K562 (cell line): ENCODE results near the gene SLC37A4. TPM values are rescaled to one million over a fixed set of nuclear protein-coding genes. Genes with fewer than 3 reads are reported as not detected.
A peak's percentile ranks its signal among the peaks of the same experiment; 100 is the strongest.

Experiments
- ARNT ChIP-seq, 2 experiments: fragments of 450-650 bp; IDR thresholded peaks; 2 replicates each; pipeline ENCODE4 v1.6.1; 2016; ENCODE audit warnings: mild to moderate bottlenecking in 1 of 2
- ATF1 ChIP-seq, 2 experiments: fragments of 450-650 bp in 1 of 2; IDR thresholded peaks; 2 replicates each; pipeline ENCODE4 v1.6.1; 2016; ENCODE audit warnings: missing compliant biosample characterization in 1 of 2, missing genetic modification characterization in 1 of 2
- CREB1 ChIP-seq, 2 experiments: sonication (generic) in 1 of 2; formaldehyde crosslinking in 1 of 2; IDR thresholded peaks; 2 replicates each; pipeline versions ENCODE4 v1.6.1 to v1.8.0; 2012 to 2022; ENCODE audit warnings: inconsistent platforms in 1 of 2, mild to moderate bottlenecking in 1 of 2, missing genetic modification reagents in 1 of 2, moderate library complexity in 1 of 2
- CREM ChIP-seq: IDR thresholded peaks from 2 replicates; pipeline ENCODE4 v1.6.1; 2014; ENCODE audit warnings: antibody characterized with exemption, low read depth
- EGR1 ChIP-seq: fragments of 450-650 bp; conservative IDR thresholded peaks from 2 replicates; pipeline ENCODE4 v1.6.1; 2017; ENCODE audit warnings: mild to moderate bottlenecking
- NR2C2 ChIP-seq, 2 experiments: fragments of 200-800 bp in 1 of 2; sonication (Bioruptor generic) in 1 of 2; sonication (generic) in 1 of 2; formaldehyde crosslinking in 1 of 2; IDR thresholded peaks; 2 replicates each; pipeline versions ENCODE4 v1.6.1 to v1.8.0; 2016 to 2022; ENCODE audit warnings: mild to moderate bottlenecking in 1 of 2, missing compliant biosample characterization in 1 of 2, missing genetic modification characterization in 1 of 2, missing genetic modification reagents in 1 of 2
- NUFIP1 ChIP-seq: fragments of 450-650 bp; IDR thresholded peaks from 2 replicates; pipeline ENCODE4 v1.6.1; 2018; ENCODE audit not compliant: partially characterized antibody
- POLR2A ChIP-seq: fragments of 450-650 bp; conservative IDR thresholded peaks from 2 replicates; pipeline ENCODE4 v1.6.1; 2016
- POLR2AphosphoS2 ChIP-seq: IDR thresholded peaks from 2 replicates; pipeline ENCODE4 v1.6.1; 2012; ENCODE audit warnings: low read length, improper control_type of control experiment
- POLR2B ChIP-seq: fragments of 450-650 bp; IDR thresholded peaks from 2 replicates; pipeline ENCODE4 v1.6.1; 2018; ENCODE audit warnings: low read depth; ENCODE audit not compliant: partially characterized antibody
- RBM14 ChIP-seq: fragments of 200-400 bp; formaldehyde crosslinking; IDR thresholded peaks from 2 replicates; pipeline ENCODE4 v1.6.1; 2018; ENCODE audit warnings: low read depth, mild to moderate bottlenecking, low read length, moderate library complexity, borderline replicate concordance; ENCODE audit not compliant: insufficient read depth
- SUPT5H ChIP-seq: fragments of 450-650 bp; IDR thresholded peaks from 2 replicates; pipeline ENCODE4 v1.6.1; 2016
- TBL1XR1 ChIP-seq, 2 experiments: IDR thresholded peaks; 2 replicates each; pipeline ENCODE4 v1.6.1; 2012; ENCODE audit warnings: improper control_type of control experiment in 2 of 2, low read length in 2 of 2, mild to moderate bottlenecking in 1 of 2
- TBP ChIP-seq: optimal IDR thresholded peaks from 2 replicates; pipeline ENCODE3; 2011; ENCODE audit warnings: low read depth, low read length, improper control_type of control experiment
- ZKSCAN3 ChIP-seq: fragments of 250-450 bp; sonication (Bioruptor Pico); IDR thresholded peaks from 2 replicates; pipeline ENCODE4 v1.4.0; 2020
- ZNF212 ChIP-seq: fragments of 450-650 bp; formaldehyde crosslinking; IDR thresholded peaks from 2 replicates; pipeline ENCODE4 v1.4.0; 2020; ENCODE audit warnings: mild to moderate bottlenecking
- ZNF224 ChIP-seq: sonication (generic); formaldehyde crosslinking; IDR thresholded peaks from 2 replicates; pipeline ENCODE4 v1.8.0; 2022; ENCODE audit warnings: mild to moderate bottlenecking, missing genetic modification reagents
- ZNF445 ChIP-seq: fragments of 250-450 bp; sonication (Bioruptor Pico); IDR thresholded peaks from 2 replicates; pipeline ENCODE4 v1.4.0; 2020; ENCODE audit warnings: low read depth, mild to moderate bottlenecking, moderate library complexity
- ZNF507 ChIP-seq: conservative IDR thresholded peaks from 2 replicates; pipeline ENCODE4 v1.6.1; 2017; ENCODE audit warnings: missing genetic modification characterization, missing compliant biosample characterization
- ZNF583 ChIP-seq: fragments of 250-450 bp; sonication (Bioruptor Pico); IDR thresholded peaks from 2 replicates; pipeline ENCODE4 v1.4.0; 2020
- polyA plus RNA-seq, 8 experiments: library from polyadenylated mRNA; depleted of rRNA in 4 of 8; stranded (reverse) in 5 of 8; unstranded in 3 of 8; fragments of >200 nt; fragmentation: Nextera tagmentation in 2 of 8; fragmentation: Illumina TruSeq in 1 of 8; extraction: Ambion mirVana in 2 of 8; extraction: Trizol in 1 of 8; gene quantifications; 2 replicates each; pipeline versions ENCODE4 v1.2.1 to v1.2.3, GENCODE V29; 2011 to 2014; ENCODE audit warnings: inconsistent platforms in 1 of 8, missing spikeins in 1 of 8
- total RNA-seq, 7 experiments: library from RNA; depleted of rRNA in 6 of 7; stranded (reverse); fragments of >200 nt in 6 of 7; fragmentation: Illumina TruSeq in 2 of 7; extraction: Trizol in 2 of 7; gene quantifications; 2 replicates each; pipeline versions ENCODE4 v1.2.1 to v1.2.3, GENCODE V29; 2011 to 2021; ENCODE audit warnings: low replicate concordance in 1 of 7
- TF ChIP-seq, protein P1 (sequence below): sonication (generic); formaldehyde crosslinking; IDR thresholded peaks from 2 replicates; pipeline ENCODE4 v1.8.0; 2022; ENCODE audit warnings: mild to moderate bottlenecking, low read depth, missing genetic modification reagents
- TF ChIP-seq, protein P2 (sequence below): conservative IDR thresholded peaks from 2 replicates; pipeline ENCODE4 v1.6.1; 2011; ENCODE audit warnings: low read depth, mild to moderate bottlenecking, low read length; ENCODE audit not compliant: control insufficient read depth
- TF ChIP-seq, protein P3 (sequence below): fragments of 450-650 bp; IDR thresholded peaks from 2 replicates; pipeline ENCODE4 v1.6.1; 2018; ENCODE audit not compliant: partially characterized antibody

Gene SLC37A4
- total and polyA plus RNA-seq, 9 of the 15 experiments (the other 6 are each of a cell fraction or from before 2014, with no cell fraction given) = 24.7 to 73.9 (median 40.7) TPM

DNA sequence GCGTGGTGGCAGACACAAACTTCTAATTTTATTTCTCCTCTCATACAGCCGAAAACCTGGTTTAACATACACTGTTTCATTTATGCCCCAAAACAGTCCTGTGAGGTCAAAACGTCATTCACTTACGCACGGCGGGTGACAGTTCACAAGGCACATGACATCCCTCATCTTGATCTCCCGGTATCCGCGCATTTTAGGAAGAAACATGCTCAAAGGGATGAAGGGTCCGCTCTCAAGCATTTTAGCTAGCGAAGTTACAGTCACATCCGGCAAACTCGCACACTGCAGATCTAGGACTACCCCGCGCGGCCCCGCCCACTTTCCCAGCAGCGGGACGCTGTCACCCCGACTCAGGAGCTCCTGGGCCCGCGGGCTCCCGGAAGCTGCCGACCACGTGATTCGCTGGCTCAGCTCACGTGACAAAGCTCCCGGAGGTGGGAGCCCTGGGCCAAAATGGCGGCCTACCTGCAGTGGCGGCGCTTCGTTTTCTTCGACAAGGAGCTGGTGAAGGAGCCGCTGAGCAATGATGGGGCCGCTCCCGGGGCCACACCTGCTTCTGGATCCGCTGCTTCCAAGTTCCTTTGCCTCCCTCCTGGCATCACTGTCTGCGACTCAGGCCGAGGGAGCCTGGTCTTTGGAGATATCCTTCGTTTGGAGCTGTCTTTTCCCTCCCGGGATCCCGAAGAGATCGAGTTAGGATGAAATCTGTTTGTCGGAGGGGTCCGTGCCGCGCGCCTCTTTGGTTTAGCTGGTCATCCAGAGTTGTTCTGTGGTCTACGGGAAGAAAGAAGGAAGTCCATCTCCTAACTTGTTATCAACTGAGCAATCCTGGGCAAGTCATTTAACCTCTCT, 36.9 kb upstream of the SLC37A4 start, which contains the start of gene VPS11 (continued):
- TF ChIP-seq, protein P1, sequence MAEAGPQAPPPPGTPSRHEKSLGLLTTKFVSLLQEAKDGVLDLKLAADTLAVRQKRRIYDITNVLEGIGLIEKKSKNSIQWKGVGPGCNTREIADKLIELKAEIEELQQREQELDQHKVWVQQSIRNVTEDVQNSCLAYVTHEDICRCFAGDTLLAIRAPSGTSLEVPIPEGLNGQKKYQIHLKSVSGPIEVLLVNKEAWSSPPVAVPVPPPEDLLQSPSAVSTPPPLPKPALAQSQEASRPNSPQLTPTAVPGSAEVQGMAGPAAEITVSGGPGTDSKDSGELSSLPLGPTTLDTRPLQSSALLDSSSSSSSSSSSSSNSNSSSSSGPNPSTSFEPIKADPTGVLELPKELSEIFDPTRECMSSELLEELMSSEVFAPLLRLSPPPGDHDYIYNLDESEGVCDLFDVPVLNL (CRISPR knock-in tag) = 0 out of 2 replicates have a peak, but pooled peaks have one; percentile 44
- TF ChIP-seq POLR2A (peak; percentile 80), POLR2B (peak; percentile 55), ZNF583 (no peak), ATF1 (CRISPR knock-in tag; IDR thresholded peaks at IDR 0.05) (no peak), ATF1 (tag; IDR thresholded peaks at IDR 0.05) (peak; percentile 83), ARNT (IDR thresholded peaks at IDR 0.05) (peak in 1 of 2 experiments; percentile 50; a peak in 2 of 4 replicates), ZNF507 (no peak), NUFIP1 (no peak), ZNF224 (CRISPR knock-in tag) (no peak), ZNF445 (CRISPR knock-in tag) (no peak), ZKSCAN3 (CRISPR knock-in tag) (no peak), SUPT5H (peak; percentile 63), NR2C2 (CRISPR knock-in tag; IDR thresholded peaks at IDR 0.05) (no peak), NR2C2 (tag; IDR thresholded peaks at IDR 0.05) (peak; percentile 95), CREB1 (IDR thresholded peaks at IDR 0.05) (peak; percentile 10; the same call in 1 of the 2 replicates), CREB1 (CRISPR knock-in tag; IDR thresholded peaks at IDR 0.05) (no peak; the same call in 1 of the 2 replicates), CREM (peak; percentile 60), RBM14 (no peak), TBP (peak; percentile 56), ZNF212 (CRISPR knock-in tag) (no peak), POLR2AphosphoS2 (peak; percentile 69; the same call in 1 of the 2 replicates), TBL1XR1 (IDR thresholded peaks at IDR 0.05; ENCODE audit: low read length in 2 of 2) (no peak), EGR1 (peak; percentile 67)
- TF ChIP-seq, protein P2, sequence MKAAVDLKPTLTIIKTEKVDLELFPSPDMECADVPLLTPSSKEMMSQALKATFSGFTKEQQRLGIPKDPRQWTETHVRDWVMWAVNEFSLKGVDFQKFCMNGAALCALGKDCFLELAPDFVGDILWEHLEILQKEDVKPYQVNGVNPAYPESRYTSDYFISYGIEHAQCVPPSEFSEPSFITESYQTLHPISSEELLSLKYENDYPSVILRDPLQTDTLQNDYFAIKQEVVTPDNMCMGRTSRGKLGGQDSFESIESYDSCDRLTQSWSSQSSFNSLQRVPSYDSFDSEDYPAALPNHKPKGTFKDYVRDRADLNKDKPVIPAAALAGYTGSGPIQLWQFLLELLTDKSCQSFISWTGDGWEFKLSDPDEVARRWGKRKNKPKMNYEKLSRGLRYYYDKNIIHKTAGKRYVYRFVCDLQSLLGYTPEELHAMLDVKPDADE = peak; percentile 66
- TF ChIP-seq, protein P3, sequence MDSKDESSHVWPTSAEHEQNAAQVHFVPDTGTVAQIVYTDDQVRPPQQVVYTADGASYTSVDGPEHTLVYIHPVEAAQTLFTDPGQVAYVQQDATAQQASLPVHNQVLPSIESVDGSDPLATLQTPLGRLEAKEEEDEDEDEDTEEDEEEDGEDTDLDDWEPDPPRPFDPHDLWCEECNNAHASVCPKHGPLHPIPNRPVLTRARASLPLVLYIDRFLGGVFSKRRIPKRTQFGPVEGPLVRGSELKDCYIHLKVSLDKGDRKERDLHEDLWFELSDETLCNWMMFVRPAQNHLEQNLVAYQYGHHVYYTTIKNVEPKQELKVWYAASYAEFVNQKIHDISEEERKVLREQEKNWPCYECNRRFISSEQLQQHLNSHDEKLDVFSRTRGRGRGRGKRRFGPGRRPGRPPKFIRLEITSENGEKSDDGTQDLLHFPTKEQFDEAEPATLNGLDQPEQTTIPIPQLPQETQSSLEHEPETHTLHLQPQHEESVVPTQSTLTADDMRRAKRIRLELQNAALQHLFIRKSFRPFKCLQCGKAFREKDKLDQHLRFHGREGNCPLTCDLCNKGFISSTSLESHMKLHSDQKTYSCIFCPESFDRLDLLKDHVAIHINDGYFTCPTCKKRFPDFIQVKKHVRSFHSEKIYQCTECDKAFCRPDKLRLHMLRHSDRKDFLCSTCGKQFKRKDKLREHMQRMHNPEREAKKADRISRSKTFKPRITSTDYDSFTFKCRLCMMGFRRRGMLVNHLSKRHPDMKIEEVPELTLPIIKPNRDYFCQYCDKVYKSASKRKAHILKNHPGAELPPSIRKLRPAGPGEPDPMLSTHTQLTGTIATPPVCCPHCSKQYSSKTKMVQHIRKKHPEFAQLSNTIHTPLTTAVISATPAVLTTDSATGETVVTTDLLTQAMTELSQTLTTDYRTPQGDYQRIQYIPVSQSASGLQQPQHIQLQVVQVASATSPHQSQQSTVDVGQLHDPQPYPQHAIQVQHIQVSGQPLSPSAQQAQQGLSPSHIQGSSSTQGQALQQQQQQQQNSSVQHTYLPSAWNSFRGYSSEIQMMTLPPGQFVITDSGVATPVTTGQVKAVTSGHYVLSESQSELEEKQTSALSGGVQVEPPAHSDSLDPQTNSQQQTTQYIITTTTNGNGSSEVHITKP = peak; percentile 43
